HG03175 (cell line): ENCODE measurements around the gene DHX34.
"Not testable (repeated sequence)": the region's sequence is repeated elsewhere in the genome, so short reads cannot be mapped to it uniquely, and the experiment has no call there.

Source experiments
- ATAC-seq: cut with Tn5 transposase; IDR thresholded peaks from one replicate; pipeline ENCODE4 v1.9.1; 2021; ENCODE audit warnings: mild to moderate bottlenecking, moderate library complexity; ENCODE audit not compliant: unreplicated experiment

The DHX34 gene

GRCh38 chr19:47330466-47330869 lies 18.6 kb upstream of the DHX34 start:
- no peak for ATAC-seq

DNA sequence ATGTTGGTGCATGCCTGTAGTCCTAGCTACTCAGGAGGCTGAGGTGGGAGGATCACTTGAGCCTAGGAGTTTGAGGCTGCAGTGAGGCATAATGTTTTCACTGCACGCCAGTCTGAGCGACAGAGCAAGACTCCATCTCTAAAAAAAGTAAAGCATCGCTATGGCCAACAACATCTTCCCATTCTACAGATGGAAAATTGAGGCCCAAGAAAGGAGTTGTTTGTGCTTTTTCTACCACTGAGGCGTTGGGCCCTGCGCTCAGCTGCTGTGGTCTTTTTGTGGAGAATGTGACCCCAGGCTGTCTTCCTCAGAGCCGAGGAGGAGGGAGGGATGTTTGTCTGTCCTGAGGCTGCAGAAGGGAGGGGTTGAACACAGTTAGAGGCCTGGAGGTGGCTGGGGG lies 17.6 kb upstream of the DHX34 start:
- no peak for ATAC-seq

- ATAC-seq, result no peak
Measured at GRCh38 chr19:47331931-47332547, 17.1 kb upstream of the DHX34 start, which contains the start of gene C5AR2. Gene C5AR2, plus strand, starts transcription at chr19:47332175. Its CDS starts 8,625 bp downstream, at chr19:47340800.

GRCh38 chr19:47336765-47337718 lies 12.1 kb upstream of the DHX34 start:
- ATAC-seq, result not testable (repeated sequence)

DNA sequence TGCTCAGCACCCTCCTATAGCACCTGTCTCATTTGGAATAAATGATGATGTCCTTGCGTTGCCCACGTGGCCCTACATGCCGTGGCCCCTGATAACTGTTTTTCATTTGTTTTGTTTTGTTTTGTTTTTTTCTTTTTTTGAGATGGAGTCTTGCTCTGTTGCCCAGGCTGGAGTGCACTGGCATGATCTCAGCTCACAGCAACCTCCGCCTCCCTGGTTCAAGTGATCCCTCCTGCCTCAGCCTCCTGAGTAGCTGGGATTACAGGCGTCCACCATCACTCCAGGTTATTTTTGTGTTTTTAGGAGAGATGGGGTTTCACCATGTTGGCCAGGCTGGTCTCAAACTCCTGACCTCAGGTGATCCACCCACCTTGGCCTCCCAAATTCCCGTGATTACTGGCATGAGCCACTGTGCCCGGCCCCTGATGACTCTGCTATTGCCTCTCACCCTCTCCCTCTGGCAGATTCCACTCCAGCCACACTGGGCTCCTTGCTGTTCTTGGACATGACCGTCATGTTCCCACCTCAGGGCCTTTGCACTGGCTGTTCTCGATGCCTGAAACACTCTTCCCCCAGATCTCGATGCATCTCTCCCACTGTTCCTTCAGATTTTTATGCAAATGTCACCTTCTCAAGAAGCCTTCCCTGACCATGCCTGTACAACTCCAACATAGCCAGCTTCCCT lies 9.8 kb upstream of the DHX34 start:
- no peak for ATAC-seq

GRCh38 chr19:47340477-47341208 lies 8.5 kb upstream of the DHX34 start:
- no peak for ATAC-seq

DNA sequence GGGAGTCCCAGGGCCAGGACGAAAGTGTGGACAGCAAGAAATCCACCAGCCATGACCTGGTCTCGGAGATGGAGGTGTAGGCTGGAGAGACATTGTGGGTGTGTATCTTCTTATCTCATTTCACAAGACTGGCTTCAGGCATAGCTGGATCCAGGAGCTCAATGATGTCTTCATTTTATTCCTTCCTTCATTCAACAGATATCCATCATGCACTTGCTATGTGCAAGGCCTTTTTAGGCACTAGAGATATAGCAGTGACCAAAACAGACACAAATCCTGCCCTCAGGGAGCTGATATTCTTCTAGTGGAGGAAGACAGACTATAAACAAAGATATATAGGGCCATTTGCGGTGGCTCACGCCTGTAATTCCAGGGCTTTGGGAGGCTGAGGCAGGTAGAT lies 7.4 kb upstream of the DHX34 start:
- no peak for ATAC-seq

GRCh38 chr19:47343194-47343802 lies 5.8 kb upstream of the DHX34 start:
- no peak for ATAC-seq

GRCh38 chr19:47344425-47344824 lies 4.7 kb upstream of the DHX34 start:
- no peak for ATAC-seq

DNA sequence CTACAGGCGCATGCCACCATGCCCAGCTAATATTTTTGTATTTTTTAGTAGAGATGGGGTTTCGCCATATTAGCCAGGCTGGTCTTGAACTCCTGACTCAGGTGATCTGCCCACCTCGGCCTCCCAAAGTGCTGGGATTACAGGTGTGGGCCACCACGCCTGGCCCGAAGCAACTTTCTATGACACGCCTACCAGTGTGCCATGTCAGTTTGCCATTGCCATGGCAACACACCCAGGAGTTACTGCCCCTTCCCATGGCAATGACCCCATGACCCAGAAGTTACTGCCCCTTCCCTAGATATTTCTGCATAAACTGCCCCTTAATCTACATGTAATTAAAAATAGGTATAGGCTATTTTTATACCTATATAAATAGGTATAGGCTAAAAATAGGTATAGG lies 3.1 kb upstream of the DHX34 start:
- ATAC-seq, result not testable (repeated sequence)

DNA sequence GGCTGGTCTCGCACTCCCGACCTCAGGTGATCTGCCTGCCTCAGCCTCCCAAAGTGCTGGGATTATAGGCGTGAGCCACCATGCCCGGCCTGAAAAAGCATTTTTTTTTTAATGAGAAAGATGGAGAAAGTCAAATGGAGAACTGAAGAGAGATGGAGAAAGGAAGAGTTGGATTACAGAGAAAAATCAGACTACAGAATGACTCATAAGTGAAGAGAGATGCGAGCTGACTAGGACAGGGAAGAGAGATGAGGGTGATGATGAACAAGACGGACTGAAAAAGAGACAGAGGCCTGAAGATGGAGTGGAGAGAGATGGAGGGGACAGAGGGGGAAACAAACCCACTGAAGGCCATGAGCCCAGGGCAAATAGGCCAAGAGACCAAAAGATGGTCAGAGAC lies 1.5 kb downstream of the DHX34 start:
- ATAC-seq, result no peak

GRCh38 chr19:47351548-47351947 lies 2.4 kb downstream of the DHX34 start:
- ATAC-seq, result no peak

DNA sequence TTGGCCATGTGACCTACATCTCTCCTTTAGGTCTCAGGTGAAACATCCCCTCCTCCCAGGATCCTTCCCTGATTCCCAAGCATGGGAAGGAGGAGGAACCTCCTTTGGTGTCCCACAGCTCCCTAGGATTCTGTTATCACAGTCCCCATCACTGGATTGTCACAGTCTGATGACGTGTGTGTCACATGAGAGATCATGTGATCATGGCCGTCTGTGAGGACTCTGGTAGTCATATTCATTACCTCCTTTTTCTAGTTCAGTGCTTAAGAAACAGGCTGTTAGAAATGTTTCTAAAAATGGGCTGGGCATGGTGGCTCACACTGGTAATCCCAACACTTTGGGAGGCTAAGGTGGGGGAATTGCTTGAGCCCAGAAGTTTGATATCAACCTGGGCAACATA lies 3.0 kb downstream of the DHX34 start:
- no peak for ATAC-seq

DNA sequence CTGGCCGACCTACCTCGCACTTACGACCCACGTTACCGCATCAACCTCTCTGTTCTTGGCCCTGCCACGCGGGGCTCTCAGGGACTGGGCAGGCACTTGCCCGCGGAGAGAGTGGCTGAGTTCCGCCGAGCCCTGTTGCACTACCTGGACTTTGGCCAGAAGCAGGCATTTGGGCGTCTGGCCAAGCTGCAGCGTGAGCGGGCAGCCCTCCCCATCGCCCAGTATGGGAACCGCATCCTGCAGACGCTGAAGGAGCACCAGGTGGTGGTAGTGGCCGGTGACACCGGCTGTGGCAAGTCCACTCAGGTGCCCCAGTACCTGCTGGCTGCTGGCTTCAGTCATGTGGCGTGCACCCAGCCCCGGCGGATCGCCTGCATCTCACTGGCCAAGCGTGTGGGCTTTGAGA lies 4.2 kb downstream of the DHX34 start:
- ATAC-seq, result no peak

- no peak for ATAC-seq
Measured at GRCh38 chr19:47356900-47357299, 7.8 kb downstream of the DHX34 start.

DNA sequence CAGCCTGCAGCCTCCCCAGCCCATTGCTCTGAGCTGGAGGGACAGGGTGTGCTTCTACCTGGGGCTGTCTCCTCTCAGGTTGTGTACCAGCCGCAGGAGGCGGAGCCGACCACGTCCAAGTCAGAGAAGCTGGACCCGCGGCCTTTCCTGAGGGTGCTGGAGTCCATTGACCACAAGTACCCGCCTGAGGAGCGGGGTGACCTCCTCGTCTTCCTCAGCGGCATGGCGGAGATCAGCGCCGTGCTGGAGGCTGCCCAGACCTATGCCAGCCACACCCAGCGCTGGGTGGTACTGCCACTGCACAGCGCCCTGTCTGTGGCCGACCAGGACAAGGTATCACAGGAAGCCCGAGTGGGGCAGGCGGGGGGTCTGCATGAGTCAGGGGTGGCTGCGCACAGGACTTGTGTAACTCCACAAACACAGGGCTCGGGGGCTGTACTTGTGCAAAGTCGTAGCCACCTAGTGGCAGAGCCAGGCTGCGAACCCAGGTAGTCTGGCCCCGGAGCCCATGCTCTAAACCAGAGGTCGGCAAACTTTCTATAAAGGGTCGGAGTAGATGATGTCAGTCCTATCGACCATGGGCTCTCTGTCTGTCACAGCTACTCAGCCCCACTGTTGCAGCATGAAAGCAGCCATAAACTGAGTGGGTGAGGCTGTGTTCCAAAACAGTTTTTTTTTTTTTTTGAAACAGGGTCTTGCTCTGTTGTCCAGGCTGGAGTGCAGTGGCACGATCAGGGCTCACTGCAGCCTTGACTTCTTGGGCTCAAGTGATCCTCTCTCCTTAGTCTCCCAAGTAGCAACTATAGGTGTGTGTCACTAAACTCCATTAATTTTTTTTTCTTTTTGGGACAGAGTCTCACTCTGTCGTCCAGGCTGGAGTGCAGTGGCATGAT lies 8.9 kb downstream of the DHX34 start:
- ATAC-seq, result no peak

DNA sequence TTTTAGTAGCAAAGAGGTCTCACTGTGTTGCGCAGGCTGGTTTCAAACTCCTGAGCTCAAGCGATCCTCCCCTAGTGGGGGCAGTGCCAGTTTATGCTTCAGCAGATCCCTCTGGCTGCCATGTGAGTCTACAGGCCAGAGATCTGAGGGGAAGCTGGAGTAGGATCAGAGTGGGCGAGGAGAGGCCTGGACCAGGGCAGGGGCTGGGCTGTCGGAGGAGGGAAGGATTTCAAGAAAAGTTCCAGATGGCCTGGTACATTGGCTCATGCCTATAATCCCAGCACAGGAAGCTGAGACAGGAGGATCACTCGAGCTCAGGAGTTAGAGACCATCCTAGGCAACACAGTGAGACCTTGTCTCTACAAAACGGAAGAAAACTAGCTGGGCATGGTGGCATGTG lies 9.8 kb downstream of the DHX34 start:
- no peak for ATAC-seq

GRCh38 chr19:47362321-47362720 lies 13.2 kb downstream of the DHX34 start:
- no peak for ATAC-seq

- ATAC-seq, result no peak
Measured at GRCh38 chr19:47363758-47364531, 14.8 kb downstream of the DHX34 start.
